ENCODE data around the gene BRME1.

Gene BRME1

GRCh38 chr19:13930402-13930801, 24.5 kb upstream of the BRME1 start:
- no peak for DNase-seq
- Histone ChIP-seq H3K27ac (no peak overlapping the region), H3K36me3 (peaks cover 29% of the 10 kb centered on the region), H3K4me3 (ENCODE audit: low read depth, low read length) (no peak overlapping the region), H3K9me3 (ENCODE audit: severe bottlenecking) (no peaks in the 10 kb centered on the region), H3K27me3 (ENCODE audit: insufficient read depth, low read depth, severe bottlenecking) (no peaks in the 10 kb centered on the region)
- TF ChIP-seq CTCF (IDR thresholded peaks at IDR 0.05; ENCODE audit: low read depth, low read length): no peak

GRCh38 chr19:13929956-13930355, 24.0 kb upstream of the BRME1 start:
- no peaks in the 10 kb centered on the region for H3K27me3 ChIP-seq (ENCODE audit: insufficient read depth, low read depth, severe bottlenecking)
- TF ChIP-seq CTCF (IDR thresholded peaks at IDR 0.05; ENCODE audit: low read depth, low read length): no peak
- no peak for DNase-seq
- no peak overlapping the region for H3K27ac ChIP-seq
- H3K4me3 ChIP-seq (ENCODE audit: low read depth, low read length): no peak overlapping the region
- H3K36me3 ChIP-seq: peaks cover 33% of the 10 kb centered on the region
- no peaks in the 10 kb centered on the region for H3K9me3 ChIP-seq (ENCODE audit: severe bottlenecking)

GRCh38 chr19:13929340-13929739, 23.4 kb upstream of the BRME1 start:
- H3K9me3 ChIP-seq (ENCODE audit: severe bottlenecking): no peaks in the 10 kb centered on the region
- H3K27ac ChIP-seq: no peak overlapping the region
- no peaks in the 10 kb centered on the region for H3K27me3 ChIP-seq (ENCODE audit: insufficient read depth, low read depth, severe bottlenecking)
- peaks cover 37% of the 10 kb centered on the region for H3K36me3 ChIP-seq
- H3K4me3 ChIP-seq (ENCODE audit: low read depth, low read length): no peak overlapping the region
- DNase-seq: no peak
- TF ChIP-seq CTCF (IDR thresholded peaks at IDR 0.05; ENCODE audit: low read depth, low read length): no peak

GRCh38 chr19:13926715-13927114, 20.8 kb upstream of the BRME1 start:
- H3K27ac ChIP-seq: no peak overlapping the region
- no peak for DNase-seq
- H3K4me3 ChIP-seq (ENCODE audit: low read depth, low read length): no peak overlapping the region
- H3K9me3 ChIP-seq (ENCODE audit: severe bottlenecking): no peaks in the 10 kb centered on the region
- peaks cover 59% of the 10 kb centered on the region for H3K36me3 ChIP-seq
- no peaks in the 10 kb centered on the region for H3K27me3 ChIP-seq (ENCODE audit: insufficient read depth, low read depth, severe bottlenecking)
- no peak for TF ChIP-seq CTCF (IDR thresholded peaks at IDR 0.05; ENCODE audit: low read depth, low read length)

GRCh38 chr19:13926010-13926409, 20.1 kb upstream of the BRME1 start:
- peaks cover 66% of the 10 kb centered on the region for H3K36me3 ChIP-seq
- DNase-seq: no peak

More at GRCh38 chr19:13926010-13926409, 20.1 kb upstream of the BRME1 start:
- Histone ChIP-seq H3K27me3 (ENCODE audit: insufficient read depth, low read depth, severe bottlenecking) (no peaks in the 10 kb centered on the region), H3K9me3 (ENCODE audit: severe bottlenecking) (peaks cover under 1% of the 10 kb centered on the region), H3K4me3 (ENCODE audit: low read depth, low read length) (no peak overlapping the region), H3K27ac (no peak overlapping the region)
- no peak for TF ChIP-seq CTCF (IDR thresholded peaks at IDR 0.05; ENCODE audit: low read depth, low read length)

Measured in WERI-Rb-1 (cell line).